Right lobe of liver (tissue), 4 donors: ENCODE data around the gene NUTF2.

Experiments
- CTCF ChIP-seq, 4 donors: fragments of 200-600 bp in 3 of 4; fragments of 450-650 bp in 1 of 4; IDR thresholded peaks; one replicate each; pipeline versions ENCODE4 v1.5.1 to v1.8.0; 2016 to 2022; ENCODE audit warnings: antibody characterized with exemption in 4 of 4, mild to moderate bottlenecking in 2 of 4
- POLR2A ChIP-seq: fragments of 450-650 bp; IDR thresholded peaks from one replicate; pipeline ENCODE4 v1.6.1; 2017; ENCODE audit warnings: antibody characterized with exemption, mild to moderate bottlenecking
- donor health status: DM: no; HTN: no; CAD: no.
- donor health status: DM: no; HTN: no; CAD: no.
- donor health status: DM: no; HTN: yes; CAD: no.

GRCh38 chr16:67800338-67800926 is 46.3 kb upstream of the NUTF2 start:
- no peak for TF ChIP-seq CTCF (IDR thresholded peaks at IDR 0.05)
- no peak for TF ChIP-seq POLR2A
